Measurements from ENCODE around the gene MYDGF. TPM values are rescaled to one million over a fixed set of nuclear protein-coding genes. Genes with fewer than 3 reads are reported as not detected.

Gene MYDGF
- total RNA-seq, 2 donors from 2014 or later: 66.3 to 75.9 TPM

DNA sequence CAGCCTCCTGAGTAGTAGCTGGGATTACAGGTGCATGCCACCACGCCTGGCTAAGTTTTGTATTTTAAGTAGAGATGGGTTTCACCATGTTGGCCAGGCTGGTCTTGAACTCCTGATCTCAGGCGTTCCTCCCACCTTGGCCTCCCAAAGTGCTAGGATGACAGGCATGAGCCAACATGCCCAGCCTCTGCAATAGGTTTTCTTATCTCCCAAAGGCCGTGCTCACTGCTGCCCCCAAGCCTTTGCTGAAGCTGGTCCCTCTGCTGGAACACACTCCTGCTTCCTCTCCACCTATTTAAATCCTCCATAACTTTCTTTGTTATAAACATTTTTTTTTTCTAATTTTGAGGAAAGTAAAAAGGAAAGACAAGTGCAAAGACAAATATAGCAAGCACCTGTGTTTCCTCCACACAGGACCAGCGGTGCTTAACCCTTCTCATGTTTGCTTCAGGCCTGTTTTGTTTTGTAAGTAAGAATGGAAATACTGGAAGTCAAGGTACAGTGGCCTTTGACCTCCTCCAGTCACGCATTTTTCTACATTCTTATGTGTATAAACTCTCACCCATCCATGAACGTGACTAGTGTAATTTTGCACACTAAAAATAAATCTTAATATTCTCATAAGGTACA is 45.3 kb downstream of the MYDGF start:
- DNase-seq (ENCODE audit: low spot score): no peak
- intact Hi-C loops (cut with DNase I): no loop called here

- intact Hi-C loops (cut with DNase I): no loop called here
- no peak for DNase-seq (ENCODE audit: low spot score)
Observed at GRCh38 chr19:4624301-4624700, 45.8 kb downstream of the MYDGF start.

- no peak for DNase-seq (ENCODE audit: low spot score)
- intact Hi-C loops (cut with DNase I): no loop called here
Observed at GRCh38 chr19:4622695-4623421, 47.3 kb downstream of the MYDGF start.

DNA sequence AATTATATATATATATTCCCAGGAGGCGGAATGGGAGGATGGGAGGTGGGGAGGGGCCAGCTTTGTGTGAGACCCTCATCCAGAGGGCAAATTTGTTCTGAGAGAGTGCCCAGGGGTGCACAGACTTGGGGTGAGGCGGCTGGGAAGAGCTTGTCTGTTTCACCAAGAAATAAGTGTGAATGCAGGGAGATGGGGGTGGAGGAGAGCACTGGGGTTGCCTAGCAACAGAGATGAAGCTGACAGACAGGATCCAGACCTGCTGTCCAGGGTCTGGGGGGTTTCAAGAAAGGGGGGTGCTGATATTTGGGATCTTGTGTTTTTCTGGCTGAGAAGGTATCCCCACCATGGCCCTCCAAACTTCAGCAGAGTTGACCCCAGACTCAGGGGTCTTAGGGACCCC is 49.5 kb downstream of the MYDGF start:
- intact Hi-C loops (cut with DNase I): no loop called here
- no peak for DNase-seq (ENCODE audit: low spot score)

DNA sequence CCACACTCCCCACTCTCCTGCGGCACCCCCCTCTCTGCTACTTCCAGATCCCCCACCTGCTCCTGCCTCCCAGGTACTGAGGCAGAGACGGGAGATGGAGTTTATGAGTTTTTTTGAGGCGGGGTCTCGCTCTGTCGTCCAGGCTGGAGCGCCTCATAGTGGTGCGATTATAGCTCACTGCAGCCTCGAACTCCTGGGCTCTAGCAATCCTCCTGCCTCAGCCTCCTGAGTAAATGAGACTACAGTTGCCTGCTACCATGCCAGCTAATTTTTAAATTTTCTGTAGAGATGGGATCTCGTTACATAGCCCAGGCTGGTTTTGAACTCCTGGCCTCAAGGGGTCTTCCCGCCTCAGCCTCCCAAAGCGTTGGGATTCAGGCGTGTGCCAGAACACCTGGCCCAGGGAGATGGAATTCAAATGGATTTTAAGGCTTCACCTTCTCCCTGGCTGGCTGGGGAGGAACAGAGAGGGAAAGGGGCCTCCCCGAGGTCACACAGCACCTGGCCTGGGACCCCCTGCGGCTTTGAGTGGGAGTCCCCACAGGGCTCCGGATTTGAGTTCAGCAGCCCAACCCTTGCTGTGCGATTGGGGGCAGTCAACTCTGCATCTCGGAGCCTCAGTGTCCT is 50.4 kb downstream of the MYDGF start:
- intact Hi-C loops (cut with DNase I): no loop called here
- no peak for DNase-seq (ENCODE audit: low spot score)

GRCh38 chr19:4618019-4618418 is 52.1 kb downstream of the MYDGF start:
- intact Hi-C loops (cut with DNase I): no loop called here
- no peak for DNase-seq (ENCODE audit: low spot score)

- no peak for DNase-seq (ENCODE audit: low spot score)
- intact Hi-C loops (cut with DNase I): no loop called here
Observed at GRCh38 chr19:4613254-4613751, 56.8 kb downstream of the MYDGF start.

DNA sequence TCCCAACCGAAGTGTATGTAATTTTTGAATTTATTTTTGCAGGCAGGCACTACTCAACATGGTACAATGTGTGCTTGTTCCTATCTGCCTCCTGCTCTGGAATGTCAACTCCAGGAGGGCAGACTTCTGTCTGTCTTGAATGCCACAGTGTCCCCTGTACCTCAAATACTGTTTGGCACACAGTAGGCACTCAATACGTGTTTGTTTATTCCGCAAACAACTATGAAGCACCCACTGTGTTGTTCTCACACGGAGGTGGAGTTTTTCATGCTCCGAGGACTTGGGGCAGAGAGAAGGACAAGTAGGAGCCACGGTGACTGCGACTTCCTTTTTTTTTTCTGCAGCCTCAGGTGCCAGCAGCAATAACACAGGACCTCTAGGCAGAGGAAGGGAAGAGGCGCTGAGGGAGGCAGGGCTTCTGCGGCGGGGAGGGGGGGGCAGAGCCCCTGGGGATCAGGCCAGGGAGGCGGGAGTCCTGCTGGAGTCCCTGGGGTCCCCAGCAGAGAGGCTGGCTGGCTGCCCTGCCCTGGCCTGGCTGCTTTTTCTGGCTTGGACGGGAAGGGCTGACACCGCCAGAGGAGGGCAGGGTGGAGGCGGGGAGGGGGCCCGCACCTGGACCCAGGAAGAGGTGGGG is 60.1 kb downstream of the MYDGF start:
- no peak for DNase-seq (ENCODE audit: low spot score)
- intact Hi-C loops (cut with DNase I): no loop called here

Other genes starting within 250 kb of the MYDGF start
- 10 to 100 TPM; 85.1 to 85.5 TPM for gene UBXN6, start 212.5 kb downstream of the MYDGF start, total RNA-seq
- gene HDGFL2, start 198.0 kb downstream of the MYDGF start, total RNA-seq: 10 to 100 TPM; 24.6 to 28.1 TPM
- gene PLIN4, start 151.9 kb downstream of the MYDGF start, total RNA-seq: 10 to 100 TPM; 21.4 to 25.2 TPM
- gene PLIN5, start 135.1 kb downstream of the MYDGF start, total RNA-seq: 1 to 10 TPM; 2.2 to 2.8 TPM
- gene LRG1, start 130.3 kb downstream of the MYDGF start, total RNA-seq: 1 to 10 TPM; 1.4 to 1.9 TPM
- gene SEMA6B, start 110.7 kb downstream of the MYDGF start, total RNA-seq: 10 to 100 TPM; 13.7 to 19.4 TPM
- gene TNFAIP8L1, start 30.8 kb downstream of the MYDGF start, total RNA-seq: 1 to 10 TPM; 5.7 to 6.1 TPM
- 10 to 100 TPM; 42.1 to 50.3 TPM for gene DPP9, start 53.5 kb upstream of the MYDGF start, total RNA-seq
- 1 to 10 TPM; 7.7 to 9.1 TPM for gene FEM1A, start 121.4 kb upstream of the MYDGF start, total RNA-seq
- 10 to 100 TPM in 1 of 2 donors, 1 to 10 TPM in 1; 7.6 to 13.2 TPM for gene TICAM1, start 161.4 kb upstream of the MYDGF start, total RNA-seq
- gene PLIN3, start 197.3 kb upstream of the MYDGF start, total RNA-seq: 10 to 100 TPM; 56.6 to 88.6 TPM
- under 1 TPM; 0.29 to 0.56 TPM for gene ARRDC5, start 232.6 kb upstream of the MYDGF start, total RNA-seq
- 1 to 10 TPM; 2.2 to 2.9 TPM for gene UHRF1, start 239.2 kb upstream of the MYDGF start, total RNA-seq

Measured in posterior vena cava (tissue), 2 donors.